ENCODE measurements around the gene NHLRC1. TPM values are rescaled to one million over a fixed set of nuclear protein-coding genes. Genes with fewer than 3 reads are reported as not detected.

Gene NHLRC1
- total RNA-seq, 2 experiments from 2014 or later = 0.18 TPM; not detected in 1

DNA sequence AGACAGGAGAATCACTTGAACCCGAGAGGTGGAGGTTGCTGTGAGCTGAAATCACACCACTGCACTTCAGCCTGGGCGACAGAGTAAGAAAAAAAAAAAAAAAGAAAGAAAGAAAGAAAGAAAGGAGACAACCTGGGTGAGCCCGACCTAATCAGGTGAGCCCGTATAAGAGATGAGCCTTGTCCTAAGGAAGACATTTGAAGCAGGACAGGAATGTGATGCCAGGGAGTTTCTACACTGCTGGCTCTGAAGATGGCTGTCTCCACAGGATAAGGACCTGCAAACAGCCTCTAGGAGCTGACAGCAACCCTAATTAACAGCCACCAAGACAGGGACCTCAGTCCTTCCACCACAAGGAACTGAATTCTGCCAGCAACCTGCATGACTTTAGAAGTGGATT, 41.9 kb downstream of the NHLRC1 start:
- POLR2A ChIA-PET = no interaction called here
- Mint-ChIP-seq H3K27ac (no peak overlapping the region), H3K4me3 (no peak overlapping the region), H3K9me3 (peaks cover 4% of the 10 kb centered on the region), H3K4me1 (ENCODE audit: low read depth) (no peaks in the 10 kb centered on the region), H3K27me3 (peaks cover 15% of the 10 kb centered on the region), H3K36me3 (ENCODE audit: low read depth) (peaks cover 3% of the 10 kb centered on the region)
- ATAC-seq (no peak), DNase-seq (no peak)
- TF ChIP-seq, protein P1, sequence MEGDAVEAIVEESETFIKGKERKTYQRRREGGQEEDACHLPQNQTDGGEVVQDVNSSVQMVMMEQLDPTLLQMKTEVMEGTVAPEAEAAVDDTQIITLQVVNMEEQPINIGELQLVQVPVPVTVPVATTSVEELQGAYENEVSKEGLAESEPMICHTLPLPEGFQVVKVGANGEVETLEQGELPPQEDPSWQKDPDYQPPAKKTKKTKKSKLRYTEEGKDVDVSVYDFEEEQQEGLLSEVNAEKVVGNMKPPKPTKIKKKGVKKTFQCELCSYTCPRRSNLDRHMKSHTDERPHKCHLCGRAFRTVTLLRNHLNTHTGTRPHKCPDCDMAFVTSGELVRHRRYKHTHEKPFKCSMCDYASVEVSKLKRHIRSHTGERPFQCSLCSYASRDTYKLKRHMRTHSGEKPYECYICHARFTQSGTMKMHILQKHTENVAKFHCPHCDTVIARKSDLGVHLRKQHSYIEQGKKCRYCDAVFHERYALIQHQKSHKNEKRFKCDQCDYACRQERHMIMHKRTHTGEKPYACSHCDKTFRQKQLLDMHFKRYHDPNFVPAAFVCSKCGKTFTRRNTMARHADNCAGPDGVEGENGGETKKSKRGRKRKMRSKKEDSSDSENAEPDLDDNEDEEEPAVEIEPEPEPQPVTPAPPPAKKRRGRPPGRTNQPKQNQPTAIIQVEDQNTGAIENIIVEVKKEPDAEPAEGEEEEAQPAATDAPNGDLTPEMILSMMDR (IDR thresholded peaks at IDR 0.05) = no peak
- CTCF ChIA-PET = no interaction called here
- intact Hi-C loops (cut with micrococcal nuclease) = no loop called here

DNA sequence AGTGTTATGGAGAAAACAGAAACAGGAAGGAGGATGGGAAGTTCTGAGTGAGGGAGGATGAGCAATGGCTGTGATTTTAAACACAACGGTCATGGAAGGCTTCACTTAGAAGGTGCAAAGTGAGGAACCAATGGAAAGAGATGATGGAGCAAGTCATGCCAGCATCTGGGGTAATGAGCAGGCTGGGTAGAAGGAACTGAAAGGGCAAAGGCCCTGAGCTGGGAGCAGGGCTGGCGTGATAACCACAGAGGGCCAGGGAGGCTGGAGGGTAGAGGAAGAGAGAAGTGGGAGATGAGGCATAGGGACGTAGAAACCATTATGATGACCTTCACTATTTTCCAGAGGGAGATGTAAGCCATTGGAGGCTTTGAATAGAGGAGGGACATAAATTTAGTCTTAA, 43.6 kb downstream of the NHLRC1 start:
- POLR2A ChIA-PET = no interaction called here
- H3K4me1 Mint-ChIP-seq (ENCODE audit: low read depth) = no peaks in the 10 kb centered on the region
- H3K4me3 Mint-ChIP-seq = no peak overlapping the region
- H3K27ac Mint-ChIP-seq = no peak overlapping the region
- H3K36me3 Mint-ChIP-seq (ENCODE audit: low read depth) = peaks cover 3% of the 10 kb centered on the region
- TF ChIP-seq, protein P1 (IDR thresholded peaks at IDR 0.05) = no peak
- intact Hi-C loops (cut with micrococcal nuclease) = no loop called here
- no peak for ATAC-seq
- peaks cover 19% of the 10 kb centered on the region for H3K27me3 Mint-ChIP-seq
- no peak for DNase-seq
- peaks cover 12% of the 10 kb centered on the region for H3K9me3 Mint-ChIP-seq
- CTCF ChIA-PET = no interaction called here

DNA sequence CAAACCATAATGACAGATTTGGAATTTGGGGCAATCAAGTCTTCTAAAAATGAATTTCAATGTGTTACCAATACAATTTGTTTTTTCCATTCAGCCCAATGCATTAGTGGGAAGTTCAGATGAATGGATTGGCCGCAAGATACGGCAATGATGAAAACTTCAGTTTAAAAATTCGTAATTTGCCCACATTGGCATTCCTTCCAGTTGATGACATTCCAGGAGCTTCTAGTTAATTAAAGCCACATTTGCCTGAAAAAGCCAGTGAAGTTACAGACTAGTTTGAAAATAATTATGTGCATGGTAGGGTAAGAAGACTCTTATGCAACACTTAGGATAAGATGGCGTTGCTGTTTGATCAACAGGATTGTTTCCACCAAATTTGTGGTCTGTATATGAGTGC, 46.2 kb downstream of the NHLRC1 start:
- intact Hi-C loops (cut with micrococcal nuclease) = no loop called here
- H3K4me1 Mint-ChIP-seq (ENCODE audit: low read depth) = no peaks in the 10 kb centered on the region
- H3K36me3 Mint-ChIP-seq (ENCODE audit: low read depth) = peaks cover 3% of the 10 kb centered on the region
- H3K4me3 Mint-ChIP-seq = no peak overlapping the region
- H3K27me3 Mint-ChIP-seq = peaks cover 23% of the 10 kb centered on the region
- peaks cover 12% of the 10 kb centered on the region for H3K9me3 Mint-ChIP-seq
- POLR2A ChIA-PET = no interaction called here
- DNase-seq (no peak), ATAC-seq (no peak)
- CTCF ChIA-PET = no interaction called here
- no peak overlapping the region for H3K27ac Mint-ChIP-seq
- TF ChIP-seq, protein P1 (IDR thresholded peaks at IDR 0.05) = no peak

DNA sequence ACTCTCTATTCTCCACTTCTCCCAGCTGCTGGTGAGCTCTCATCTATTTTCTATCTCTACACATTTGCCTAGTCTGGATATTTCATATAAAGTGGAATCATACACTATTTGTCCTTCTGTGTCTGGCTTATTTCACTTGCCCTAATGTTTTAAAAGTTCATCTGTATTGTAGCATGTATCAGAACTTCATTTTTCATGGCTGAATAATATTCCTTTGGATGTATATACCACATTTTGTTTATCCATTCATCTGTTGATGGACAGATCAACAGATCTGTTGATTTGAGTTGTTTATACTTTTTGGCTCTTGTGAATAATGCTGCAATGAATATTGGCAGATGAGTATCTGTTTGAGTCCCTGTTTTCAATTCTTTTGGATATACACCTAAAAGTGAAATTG, 49.6 kb downstream of the NHLRC1 start:
- intact Hi-C loops (cut with micrococcal nuclease) = no loop called here
- no peak for ATAC-seq
- Mint-ChIP-seq H3K4me1 (ENCODE audit: low read depth) (no peaks in the 10 kb centered on the region), H3K4me3 (no peak overlapping the region), H3K27ac (no peak overlapping the region), H3K27me3 (peaks cover 23% of the 10 kb centered on the region), H3K9me3 (peaks cover 12% of the 10 kb centered on the region), H3K36me3 (ENCODE audit: low read depth) (peaks cover 3% of the 10 kb centered on the region)
- TF ChIP-seq, protein P1 (IDR thresholded peaks at IDR 0.05) = no peak
- no peak for DNase-seq
- POLR2A ChIA-PET = no interaction called here
- CTCF ChIA-PET = no interaction called here

DNA sequence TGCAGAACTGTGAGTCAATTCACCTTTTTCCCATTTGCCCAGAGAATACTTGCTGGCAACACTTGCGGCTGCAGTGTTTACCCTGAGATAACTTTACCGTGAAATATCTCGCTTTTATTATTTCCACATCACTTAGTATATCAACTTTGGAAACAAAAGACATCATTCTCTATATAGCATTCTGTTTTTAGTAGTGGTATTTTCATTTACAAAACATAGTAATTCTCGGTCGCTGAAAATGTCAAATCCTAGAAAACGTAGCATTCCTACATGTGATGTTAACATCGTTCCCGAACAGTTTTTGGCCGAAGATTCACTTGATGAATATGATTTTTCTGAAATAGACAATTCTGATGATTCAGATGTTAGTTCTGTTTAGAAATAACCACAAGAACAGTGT, 52.0 kb downstream of the NHLRC1 start:
- H3K36me3 Mint-ChIP-seq (ENCODE audit: low read depth) = no peaks in the 10 kb centered on the region
- DNase-seq (no peak), ATAC-seq (no peak)
- H3K27me3 Mint-ChIP-seq = peaks cover 17% of the 10 kb centered on the region
- POLR2A ChIA-PET = no interaction called here
- H3K4me1 Mint-ChIP-seq (ENCODE audit: low read depth) = no peaks in the 10 kb centered on the region
- CTCF ChIA-PET = no interaction called here
- intact Hi-C loops (cut with micrococcal nuclease) = no loop called here
- TF ChIP-seq, protein P1 (IDR thresholded peaks at IDR 0.05) = no peak
- H3K9me3 Mint-ChIP-seq = peaks cover 8% of the 10 kb centered on the region
- H3K4me3 Mint-ChIP-seq = no peak overlapping the region
- H3K27ac Mint-ChIP-seq = no peak overlapping the region

Other genes starting within 250 kb of the NHLRC1 start
- not detected for gene KIF13A, start 135.0 kb downstream of the NHLRC1 start, total RNA-seq
- 1 to 10 TPM; 6.6 to 7.0 TPM for gene TPMT, start 32.4 kb upstream of the NHLRC1 start, total RNA-seq
- gene KDM1B, start 32.7 kb upstream of the NHLRC1 start, total RNA-seq = 10 to 100 TPM; 10.9 to 12.2 TPM
- gene DEK, start 141.9 kb upstream of the NHLRC1 start, total RNA-seq = 100 to 1,000 TPM; 185 to 191 TPM